HG03280 (cell line): ENCODE data around the gene MRPS14.
"Not testable (repeated sequence)": the region's sequence is repeated elsewhere in the genome, so short reads cannot be mapped to it uniquely, and the experiment has no call there.

ENCODE experiments used
- ATAC-seq: cut with Tn5 transposase; IDR thresholded peaks from one replicate; pipeline ENCODE4 v1.9.1; 2021; ENCODE audit warnings: mild to moderate bottlenecking, moderate library complexity; ENCODE audit not compliant: unreplicated experiment

Gene MRPS14

GRCh38 chr1:175023043-175023921 lies at the start of gene MRPS14:
Gene MRPS14 (minus strand): TSS chr1:175023425. CDS start chr1:175023408, 17 bp downstream.
- peak; percentile 92 for ATAC-seq

GRCh38 chr1:175072099-175072951 lies 49.1 kb upstream of the MRPS14 start:
- no peak for ATAC-seq

DNA sequence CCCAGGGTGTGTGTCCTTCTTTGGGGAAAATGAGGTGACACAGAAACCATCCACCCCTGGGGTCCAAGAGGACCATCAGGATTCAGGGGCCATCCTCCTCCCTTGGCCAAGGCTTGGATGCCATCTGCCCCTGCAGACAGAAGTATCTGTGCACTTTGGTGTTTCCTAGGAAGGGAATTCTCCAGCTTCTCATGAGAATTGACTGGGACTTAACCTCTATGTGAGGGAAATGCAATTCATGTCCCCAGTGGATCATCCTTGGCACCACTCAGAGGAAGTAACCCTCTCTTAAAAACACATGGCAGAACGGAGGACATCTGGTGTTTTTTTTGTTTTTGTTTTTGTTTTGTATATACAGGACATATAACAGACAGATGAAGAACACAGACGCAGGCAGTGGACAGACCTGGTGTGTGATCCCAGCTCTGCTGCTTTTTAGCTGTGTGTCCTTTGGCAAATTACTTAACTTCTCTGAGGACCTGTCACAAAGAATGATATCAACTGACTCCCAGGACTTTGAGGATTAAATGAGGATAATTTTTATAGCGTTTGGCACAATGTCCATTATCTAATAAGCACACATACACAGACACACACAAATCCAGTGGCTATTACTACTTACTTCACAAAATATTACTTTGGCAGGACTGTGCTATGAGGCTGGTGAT lies 48.2 kb upstream of the MRPS14 start:
- ATAC-seq = no peak

DNA sequence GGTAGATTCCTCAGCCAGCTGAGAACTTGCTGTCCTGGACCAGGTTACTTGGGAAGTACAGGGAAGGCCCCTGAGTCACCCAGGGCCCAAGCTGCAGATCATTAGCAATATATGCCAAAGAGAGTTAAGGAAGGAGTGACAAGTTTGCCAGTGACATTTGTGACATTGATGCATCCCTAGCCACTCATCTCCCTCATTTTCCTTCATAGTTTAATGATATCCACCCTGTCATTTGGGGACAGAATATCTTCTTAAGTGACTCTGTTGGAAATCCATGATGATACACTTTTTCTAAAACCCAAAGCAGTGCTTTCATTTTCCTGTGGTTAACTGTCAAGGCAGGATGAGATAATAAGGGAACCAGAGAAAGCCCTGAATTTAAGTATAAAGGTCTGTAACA lies 47.6 kb upstream of the MRPS14 start:
- no peak for ATAC-seq

DNA sequence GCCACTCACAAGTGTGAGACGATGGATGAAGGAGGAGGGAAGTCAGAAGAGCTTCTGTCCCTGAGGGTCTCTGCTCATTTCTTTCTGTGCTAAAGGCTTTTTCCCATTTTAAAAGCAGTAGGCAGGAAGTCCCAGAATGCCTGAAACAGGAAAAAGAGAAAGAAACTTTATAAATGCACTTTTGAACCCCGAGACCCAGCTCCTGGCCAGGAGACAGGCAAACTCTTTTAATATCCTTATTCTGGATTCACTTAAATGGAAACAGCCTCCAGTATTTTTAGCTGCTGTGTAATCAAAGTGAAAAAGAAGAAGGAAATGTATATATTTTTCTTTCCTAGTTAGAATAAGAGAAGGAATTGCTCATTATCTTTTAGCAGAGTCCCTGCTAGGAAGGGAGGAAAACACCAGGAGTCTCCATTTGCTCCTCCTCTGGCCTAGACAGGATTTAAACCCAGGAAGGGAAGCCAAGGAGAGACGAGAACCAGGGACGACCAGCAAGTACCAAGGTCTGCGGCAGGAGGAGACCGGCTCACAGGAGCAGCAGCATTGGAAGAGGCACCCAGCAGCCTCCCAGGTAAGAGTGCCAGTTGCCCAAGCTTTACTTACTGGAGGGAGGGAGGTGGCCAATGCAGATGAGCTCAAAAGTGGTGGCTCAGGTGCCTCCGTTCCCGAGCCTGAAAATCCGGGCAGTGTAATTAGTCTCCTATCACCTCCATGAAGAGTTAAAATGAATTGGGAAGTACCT lies 44.3 kb upstream of the MRPS14 start, which contains the start of gene TNN:
Gene TNN, plus strand, starts transcription at position 472 of the 745 bp plus-strand sequence. CDS start 9,586 bp downstream, outside the sequence.
- no peak for ATAC-seq

DNA sequence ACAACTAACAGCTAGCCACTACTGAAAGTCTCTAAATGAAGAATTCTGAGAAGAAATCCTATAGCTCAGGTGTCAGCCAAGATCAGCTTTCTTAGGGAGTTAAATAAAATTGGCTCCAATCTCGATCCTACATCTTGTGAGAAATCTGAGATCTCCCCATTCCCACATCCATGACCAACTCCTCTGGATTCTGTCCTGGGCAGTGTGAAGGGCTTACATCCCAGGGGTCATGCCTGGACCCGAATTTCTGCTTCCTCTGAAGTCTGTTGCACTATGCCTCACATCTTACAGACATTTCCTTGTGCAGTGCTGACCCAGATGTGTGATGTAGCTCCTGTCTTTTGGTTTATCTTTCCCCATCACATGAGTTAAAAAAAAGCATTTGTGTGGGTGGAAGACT lies 39.6 kb upstream of the MRPS14 start:
- ATAC-seq = no peak

- no peak for ATAC-seq
Measured at GRCh38 chr1:175062339-175062738, 39.1 kb upstream of the MRPS14 start.

DNA sequence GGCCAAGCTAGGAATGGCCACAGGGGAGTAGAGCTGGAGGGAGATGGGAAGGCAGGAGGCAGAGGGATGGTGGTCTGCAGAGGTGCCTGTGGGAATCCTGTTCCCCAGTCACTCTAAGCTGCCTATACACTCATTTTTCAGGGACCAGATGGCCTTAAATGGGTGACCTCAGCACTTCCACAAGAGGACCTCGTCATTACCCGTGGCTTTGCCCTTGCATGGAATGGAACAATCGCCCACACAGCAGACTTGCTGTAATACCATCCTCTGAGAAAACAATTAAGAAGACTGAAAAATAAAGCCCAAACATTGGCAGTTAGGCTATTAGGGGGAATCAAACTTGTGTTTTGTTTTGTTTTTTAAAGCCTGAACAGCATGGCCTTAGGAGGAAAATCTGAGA lies 31.5 kb upstream of the MRPS14 start:
- no peak for ATAC-seq

- no peak for ATAC-seq
Measured at GRCh38 chr1:175050992-175051391, 27.8 kb upstream of the MRPS14 start.

GRCh38 chr1:175045519-175045918 lies 22.3 kb upstream of the MRPS14 start:
- ATAC-seq = no peak

DNA sequence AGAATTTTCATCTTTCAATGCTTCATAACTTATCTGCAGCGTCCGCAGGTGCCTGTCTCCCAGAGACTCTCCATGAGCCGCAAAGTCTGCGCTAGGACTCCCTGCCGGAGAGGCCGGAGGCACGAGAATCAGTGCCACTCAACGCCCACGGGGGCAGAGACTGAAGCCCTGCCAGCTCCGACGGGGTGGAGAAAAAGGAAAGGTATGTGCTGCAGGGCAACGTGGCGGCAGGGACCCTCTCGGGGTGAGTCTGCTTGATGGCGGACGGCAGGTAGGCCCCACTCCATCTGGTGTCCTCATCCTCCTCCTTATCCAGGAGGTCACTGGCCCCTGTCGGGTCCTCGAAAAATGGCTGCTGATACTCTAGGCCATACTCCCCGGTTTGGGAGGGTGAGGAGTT lies 21.9 kb upstream of the MRPS14 start:
- no peak for ATAC-seq

DNA sequence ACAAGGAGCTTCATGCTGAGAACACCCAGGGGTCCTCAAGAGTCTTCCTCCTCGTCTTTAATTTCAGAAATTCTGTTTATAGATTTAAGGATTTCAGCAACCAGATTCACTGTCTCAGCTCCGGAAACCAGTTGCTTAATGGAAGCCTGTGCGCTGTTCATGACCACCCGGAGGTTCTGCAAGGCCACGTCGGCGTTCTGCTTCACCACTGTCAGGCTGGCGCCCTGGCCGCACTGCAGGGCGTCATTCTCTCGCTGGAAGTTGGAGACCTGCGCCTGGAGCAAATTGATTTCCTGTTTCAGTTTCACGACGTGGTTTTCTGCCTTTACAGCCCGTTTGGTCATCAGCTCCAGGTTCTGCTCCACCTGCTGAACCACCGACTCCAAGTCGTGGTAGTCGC lies 21.4 kb upstream of the MRPS14 start:
- ATAC-seq = not testable (repeated sequence)

DNA sequence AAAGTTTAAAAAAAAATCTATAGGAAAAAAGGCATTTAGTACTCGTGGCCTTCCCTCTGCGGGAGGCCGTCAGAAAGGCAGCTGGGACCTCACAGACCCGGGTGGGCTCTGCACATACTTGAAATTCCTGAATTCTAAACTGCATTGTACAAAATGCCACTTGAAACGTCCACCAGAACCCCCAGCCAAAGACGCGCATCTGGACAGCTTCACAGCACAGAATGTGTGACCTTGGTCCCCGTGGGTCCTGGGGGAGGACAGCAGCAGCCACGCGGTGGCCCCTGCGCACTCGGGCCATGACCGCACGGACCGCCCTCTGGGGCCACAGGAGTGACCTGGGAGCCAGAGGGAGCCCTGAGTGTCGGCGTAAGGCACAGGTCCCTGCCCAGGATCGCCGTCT lies 20.6 kb upstream of the MRPS14 start:
- no peak for ATAC-seq

DNA sequence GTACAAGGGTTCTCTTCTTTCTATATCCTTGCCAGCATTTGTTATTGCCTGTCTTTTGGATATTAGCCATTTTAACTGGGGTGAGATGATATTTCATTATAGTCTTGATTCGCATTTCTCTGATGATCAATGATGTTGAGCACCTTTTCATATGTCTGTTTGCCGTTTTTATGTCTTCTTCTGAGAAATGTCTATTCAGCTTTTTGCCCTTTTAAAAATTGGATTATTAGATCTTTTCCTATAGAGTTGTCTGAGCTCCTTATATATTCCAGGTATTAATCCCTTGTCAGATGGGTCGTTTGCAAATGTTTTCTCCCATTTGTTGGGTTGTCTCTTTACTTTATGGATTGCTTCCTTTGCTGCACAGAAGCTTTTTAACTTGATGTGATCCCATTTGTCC lies 19.4 kb upstream of the MRPS14 start:
- ATAC-seq = no peak

DNA sequence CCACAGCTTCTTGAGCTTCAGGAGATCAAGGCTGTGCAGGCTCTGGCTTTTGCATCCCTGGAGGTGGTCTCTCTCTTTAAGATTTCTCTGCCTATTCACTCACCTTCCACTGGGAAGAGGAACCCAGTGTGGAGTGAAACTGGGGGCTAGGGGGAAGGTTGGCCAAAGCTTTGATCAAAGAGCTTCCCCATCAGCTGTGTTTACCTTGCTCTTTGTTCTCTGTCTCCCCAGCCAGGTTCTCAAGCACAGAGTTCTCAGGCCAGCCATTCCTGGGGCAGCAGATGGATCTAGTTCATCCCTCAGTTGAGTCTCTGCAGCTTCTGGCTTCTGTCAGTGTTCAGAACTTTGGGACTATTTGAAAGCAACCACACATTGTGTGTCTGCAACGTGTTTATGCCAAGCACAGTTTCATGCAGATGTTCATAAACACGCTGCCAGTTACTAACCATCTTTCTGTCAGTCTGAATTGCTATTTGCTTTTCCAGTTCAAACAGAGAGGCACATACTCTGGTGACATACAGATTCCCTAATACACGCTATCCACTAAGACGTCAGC lies 17.2 kb upstream of the MRPS14 start:
- ATAC-seq = no peak

- ATAC-seq = no peak
Measured at GRCh38 chr1:175037416-175037815, 14.2 kb upstream of the MRPS14 start.

DNA sequence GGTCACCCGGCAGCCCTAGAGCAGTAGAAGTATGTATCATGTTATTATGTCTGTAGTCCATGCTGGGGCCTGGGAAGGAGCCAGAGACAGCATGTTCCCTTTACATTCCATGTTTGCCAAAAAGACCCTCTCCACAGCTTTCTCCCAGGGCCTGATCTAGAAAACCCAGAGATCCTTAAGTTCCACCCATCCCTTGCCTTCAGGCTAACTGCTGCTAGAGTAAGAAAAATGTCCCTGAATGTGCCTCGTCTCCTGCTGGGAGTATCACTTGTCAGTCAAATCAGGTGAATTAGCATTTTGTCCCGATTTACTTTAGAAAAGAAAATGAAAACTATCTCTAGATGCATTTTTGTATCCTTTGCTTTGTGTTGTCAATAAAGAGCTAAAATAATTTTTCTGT lies 13.3 kb upstream of the MRPS14 start:
- no peak for ATAC-seq

DNA sequence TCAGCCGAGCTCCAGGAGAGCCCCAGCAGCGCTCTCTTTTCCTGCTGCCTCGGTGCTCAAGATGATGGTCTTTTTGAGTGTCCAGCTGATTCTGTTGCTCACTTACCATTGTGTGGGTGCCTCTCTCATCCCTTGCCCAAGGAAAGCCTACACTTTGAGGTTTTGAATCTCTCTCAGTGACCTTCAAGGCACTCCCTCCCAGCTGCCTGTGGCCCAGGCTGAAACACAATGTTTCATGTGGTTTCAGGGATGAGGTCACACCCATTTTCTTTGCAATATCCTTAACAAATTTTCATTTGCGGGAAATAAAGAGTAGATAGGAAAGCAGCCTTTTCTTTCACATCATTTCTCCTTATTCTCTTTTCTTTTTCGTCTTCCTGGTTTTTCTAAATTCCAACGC lies 12.6 kb upstream of the MRPS14 start:
- ATAC-seq = no peak

DNA sequence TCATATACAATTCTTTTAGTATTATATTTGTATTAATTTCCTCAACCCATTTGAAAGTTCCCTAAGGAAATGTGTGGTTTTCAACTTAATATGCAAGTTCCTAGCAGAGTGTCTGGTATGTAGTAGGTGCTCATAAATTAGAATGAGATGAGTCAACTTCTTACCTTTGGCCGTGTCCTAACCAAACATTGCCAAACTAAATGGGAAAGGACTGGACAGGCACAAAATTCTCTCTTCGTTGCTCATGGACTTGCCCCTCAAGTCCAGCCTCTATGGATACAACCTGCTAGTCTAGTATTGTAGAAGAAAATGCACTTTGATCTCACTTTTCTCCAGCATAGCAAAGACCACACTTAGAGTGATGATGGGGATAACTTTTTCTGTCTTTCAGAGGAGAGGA lies 11.6 kb upstream of the MRPS14 start:
- ATAC-seq = no peak

DNA sequence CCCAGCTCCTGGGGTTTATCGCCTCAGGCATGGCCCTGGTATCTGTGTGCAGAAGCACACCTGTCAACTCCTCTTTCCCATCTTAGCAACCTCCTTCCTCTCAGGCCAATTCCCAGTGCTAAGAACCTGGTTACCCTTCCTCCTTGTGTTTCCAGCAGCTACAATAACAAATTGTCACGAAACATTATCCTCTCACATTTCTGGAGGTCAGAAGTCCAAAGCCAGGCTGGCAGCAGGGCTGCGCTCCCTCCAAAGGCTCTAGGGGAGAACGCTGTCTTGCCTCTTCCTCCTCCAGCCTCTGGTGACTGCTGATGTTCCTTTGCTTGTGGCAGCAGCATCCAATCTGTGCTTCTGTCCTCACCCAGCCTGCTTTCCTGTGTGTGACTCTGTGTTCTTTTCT lies 10.7 kb upstream of the MRPS14 start:
- no peak for ATAC-seq
